Caki2 (cell line): ENCODE measurements around the gene PPM1N. TPM values are rescaled to one million over a fixed set of nuclear protein-coding genes. Genes with fewer than 3 reads are reported as not detected.

Source experiments
- DNase-seq: peaks from one replicate; pipeline ENCODE4 v3.0.0-alpha.2; 2015; ENCODE audit warnings: low read depth
- in situ Hi-C: cut with HindIII; loops from 2 replicates; pipeline ENCODE4 v1.10.0; 2016; ENCODE audit warnings: low sequenced_read_pairs, low pct_unique_long_range_greater_than_20kb, mixed read lengths
- total RNA-seq: library from RNA; depleted of rRNA; stranded (reverse); fragments of >200 nt; shearing (Covaris generic); gene quantifications from 2 replicates; pipeline ENCODE4 v1.2.3, GENCODE V29; 2014; ENCODE audit warnings: low replicate concordance

The PPM1N gene
- total RNA-seq, 1 experiment from 2014 or later = 35.2 TPM

- in situ Hi-C loops = no loop called here
- DNase-seq = peak; percentile 99
Measured at GRCh38 chr19:45469132-45469944, 28.9 kb upstream of the PPM1N start.

GRCh38 chr19:45469945-45470761 is 28.1 kb upstream of the PPM1N start:
- in situ Hi-C loops = no loop called here
- peak; percentile 93 for DNase-seq

GRCh38 chr19:45470762-45471081 is 27.5 kb upstream of the PPM1N start:
- no peak for DNase-seq
- in situ Hi-C loops = no loop called here

DNA sequence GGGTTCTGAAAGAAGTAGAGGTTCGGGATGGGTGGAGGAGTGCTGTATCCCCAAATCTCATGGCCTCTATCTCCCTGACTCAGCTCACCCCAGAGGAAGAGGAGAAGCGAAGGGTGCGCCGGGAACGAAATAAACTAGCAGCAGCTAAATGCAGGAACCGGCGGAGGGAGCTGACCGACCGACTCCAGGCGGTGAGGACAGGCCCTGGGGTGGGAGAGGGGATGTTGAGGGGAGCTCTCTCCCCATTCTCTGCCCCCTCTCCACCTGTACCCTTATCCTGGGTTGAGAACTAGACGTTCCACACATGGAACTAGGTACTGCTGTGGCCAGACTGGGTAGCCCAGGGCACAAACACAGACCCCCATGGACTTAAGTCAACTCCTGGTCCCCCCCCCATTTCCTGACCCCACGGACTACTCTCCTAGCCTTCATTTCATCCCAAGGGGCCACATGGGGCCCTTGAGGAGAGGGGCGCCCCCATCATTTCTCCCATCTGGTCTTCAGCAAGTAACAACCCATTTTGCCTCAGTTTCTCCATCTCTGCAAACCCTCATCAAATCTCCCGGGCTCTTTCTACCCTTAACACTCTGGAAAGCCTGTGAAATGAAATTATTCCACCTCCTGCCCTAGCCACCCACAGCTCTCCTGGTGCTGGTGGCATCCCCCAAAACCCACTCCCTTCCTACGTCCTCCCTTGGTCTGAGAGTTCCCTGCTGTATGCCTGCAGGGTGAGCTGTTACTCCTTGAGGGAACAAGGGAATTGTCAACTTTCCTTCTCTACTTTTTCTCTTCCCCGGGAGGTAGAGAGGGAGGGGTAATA is 26.9 kb upstream of the PPM1N start:
- DNase-seq = no peak
- in situ Hi-C loops = no loop called here

DNA sequence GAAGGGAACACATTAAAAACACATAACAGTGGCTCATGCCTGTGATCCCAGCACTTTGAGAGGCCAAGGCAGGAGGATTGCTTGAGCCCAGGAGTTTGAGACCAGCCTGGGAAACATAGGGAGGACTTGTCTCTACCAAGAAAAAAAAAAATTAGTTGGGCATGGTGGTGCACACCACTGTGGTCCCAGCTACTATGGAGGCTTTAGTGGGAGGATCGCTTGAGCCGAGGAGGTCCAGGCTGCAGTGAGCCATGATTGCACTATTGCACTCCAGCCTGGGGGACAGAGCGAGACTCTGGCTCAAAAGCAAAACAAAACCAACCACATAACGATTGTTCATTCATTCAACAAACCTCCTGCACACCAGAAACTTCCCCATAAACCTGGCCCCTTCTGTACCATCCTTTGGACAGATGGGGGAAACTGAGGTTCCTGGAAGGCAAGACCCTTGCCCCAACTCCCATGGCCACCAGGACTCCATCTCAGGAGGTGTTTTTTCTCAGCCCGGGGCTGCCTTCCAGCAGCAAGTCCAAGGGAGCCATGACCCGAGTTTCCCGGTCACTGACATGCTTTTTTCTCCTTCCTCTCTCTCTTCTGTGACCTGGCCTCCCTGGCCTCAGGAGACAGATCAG is 26.2 kb upstream of the PPM1N start:
- no peak for DNase-seq
- in situ Hi-C loops = no loop called here

GRCh38 chr19:45472563-45473366 is 25.5 kb upstream of the PPM1N start:
- in situ Hi-C loops = no loop called here

DNA sequence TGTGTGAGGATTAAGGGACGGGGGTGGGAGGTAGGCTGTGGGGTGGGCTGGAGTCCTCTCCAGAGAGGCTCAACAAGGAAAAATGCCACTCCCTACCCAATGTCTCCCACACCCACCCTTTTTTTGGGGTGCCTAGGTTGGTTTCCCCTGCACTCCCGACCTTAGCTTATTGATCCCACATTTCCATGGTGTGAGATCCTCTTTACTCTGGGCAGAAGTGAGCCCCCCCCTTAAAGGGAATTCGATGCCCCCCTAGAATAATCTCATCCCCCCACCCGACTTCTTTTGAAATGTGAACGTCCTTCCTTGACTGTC is 24.9 kb upstream of the PPM1N start:
- DNase-seq = no peak
- in situ Hi-C loops = no loop called here

More at GRCh38 chr19:45472563-45473366, 25.5 kb upstream of the PPM1N start:
- no peak for DNase-seq

DNA sequence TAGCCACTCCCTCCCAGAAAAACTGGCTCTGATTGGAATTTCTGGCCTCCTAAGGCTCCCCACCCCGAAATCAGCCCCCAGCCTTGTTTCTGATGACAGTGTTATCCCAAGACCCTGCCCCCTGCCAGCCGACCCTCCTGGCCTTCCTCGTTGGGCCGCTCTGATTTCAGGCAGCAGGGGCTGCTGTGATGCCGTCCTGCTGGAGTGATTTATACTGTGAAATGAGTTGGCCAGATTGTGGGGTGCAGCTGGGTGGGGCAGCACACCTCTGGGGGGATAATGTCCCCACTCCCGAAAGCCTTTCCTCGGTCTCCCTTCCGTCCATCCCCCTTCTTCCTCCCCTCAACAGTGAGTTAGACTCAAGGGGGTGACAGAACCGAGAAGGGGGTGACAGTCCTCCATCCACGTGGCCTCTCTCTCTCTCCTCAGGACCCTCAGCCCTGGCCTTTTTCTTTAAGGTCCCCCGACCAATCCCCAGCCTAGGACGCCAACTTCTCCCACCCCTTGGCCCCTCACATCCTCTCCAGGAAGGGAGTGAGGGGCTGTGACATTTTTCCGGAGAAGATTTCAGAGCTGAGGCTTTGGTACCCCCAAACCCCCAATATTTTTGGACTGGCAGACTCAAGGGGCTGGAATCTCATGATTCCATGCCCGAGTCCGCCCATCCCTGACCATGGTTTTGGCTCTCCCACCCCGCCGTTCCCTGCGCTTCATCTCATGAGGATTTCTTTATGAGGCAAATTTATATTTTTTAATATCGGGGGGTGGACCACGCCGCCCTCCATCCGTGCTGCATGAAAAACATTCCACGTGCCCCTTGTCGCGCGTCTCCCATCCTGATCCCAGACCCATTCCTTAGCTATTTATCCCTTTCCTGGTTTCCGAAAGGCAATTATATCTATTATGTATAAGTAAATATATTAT is 24.3 kb upstream of the PPM1N start:
- DNase-seq = no peak
- in situ Hi-C loops = no loop called here

DNA sequence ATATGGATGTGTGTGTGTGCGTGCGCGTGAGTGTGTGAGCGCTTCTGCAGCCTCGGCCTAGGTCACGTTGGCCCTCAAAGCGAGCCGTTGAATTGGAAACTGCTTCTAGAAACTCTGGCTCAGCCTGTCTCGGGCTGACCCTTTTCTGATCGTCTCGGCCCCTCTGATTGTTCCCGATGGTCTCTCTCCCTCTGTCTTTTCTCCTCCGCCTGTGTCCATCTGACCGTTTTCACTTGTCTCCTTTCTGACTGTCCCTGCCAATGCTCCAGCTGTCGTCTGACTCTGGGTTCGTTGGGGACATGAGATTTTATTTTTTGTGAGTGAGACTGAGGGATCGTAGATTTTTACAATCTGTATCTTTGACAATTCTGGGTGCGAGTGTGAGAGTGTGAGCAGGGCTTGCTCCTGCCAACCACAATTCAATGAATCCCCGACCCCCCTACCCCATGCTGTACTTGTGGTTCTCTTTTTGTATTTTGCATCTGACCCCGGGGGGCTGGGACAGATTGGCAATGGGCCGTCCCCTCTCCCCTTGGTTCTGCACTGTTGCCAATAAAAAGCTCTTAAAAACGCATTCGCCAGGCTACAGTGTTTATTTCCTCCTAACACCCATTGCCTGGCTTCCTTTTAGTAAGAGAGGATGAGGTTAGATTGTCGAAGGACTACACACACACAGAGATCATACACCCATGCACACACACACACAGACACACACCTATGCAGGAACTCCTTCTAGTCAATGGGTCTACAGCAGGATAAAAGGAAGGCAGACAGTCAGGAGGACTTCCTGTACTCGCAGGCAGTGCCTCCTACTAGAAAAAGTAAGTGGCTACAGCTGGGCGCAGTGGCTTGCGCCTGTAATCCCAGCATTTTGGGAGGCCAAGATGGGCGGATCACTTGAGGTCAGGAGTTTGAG is 23.4 kb upstream of the PPM1N start:
- in situ Hi-C loops = no loop called here
- DNase-seq = no peak

DNA sequence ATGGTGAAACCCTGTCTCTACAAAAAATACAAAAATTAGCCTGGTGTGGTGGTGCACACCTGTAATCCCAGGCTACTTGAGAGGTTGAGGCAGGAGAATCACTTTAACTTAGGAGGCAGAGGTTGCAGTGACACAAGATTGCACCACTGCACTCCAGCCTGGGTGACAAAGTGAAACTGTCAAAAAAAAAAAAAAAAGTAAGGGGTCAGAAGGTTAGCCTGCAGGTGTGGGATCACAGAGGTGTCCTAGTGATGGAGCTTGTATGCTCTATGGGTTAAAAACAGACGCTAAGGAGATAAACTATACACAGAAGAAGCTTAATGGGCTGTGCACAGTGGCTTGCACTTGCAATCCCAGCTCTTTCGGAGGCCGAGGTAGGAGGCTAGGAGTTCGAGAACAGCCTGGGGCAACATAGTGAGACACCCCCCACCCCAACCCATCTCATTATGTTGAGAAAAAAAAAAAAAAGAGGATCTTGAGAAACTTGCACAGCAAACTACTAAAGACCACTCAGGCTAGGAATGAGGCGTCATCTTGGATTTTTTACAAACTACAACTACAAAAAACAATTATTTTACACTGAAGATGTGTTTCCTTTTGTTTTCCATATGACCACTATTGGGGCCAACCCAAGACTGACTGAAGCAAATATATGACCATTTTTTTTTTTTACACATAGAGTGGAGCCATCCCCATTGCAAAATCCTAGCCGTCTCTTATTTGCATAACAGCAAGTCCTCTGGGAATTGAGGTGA is 22.5 kb upstream of the PPM1N start:
- DNase-seq = no peak
- in situ Hi-C loops = no loop called here

DNA sequence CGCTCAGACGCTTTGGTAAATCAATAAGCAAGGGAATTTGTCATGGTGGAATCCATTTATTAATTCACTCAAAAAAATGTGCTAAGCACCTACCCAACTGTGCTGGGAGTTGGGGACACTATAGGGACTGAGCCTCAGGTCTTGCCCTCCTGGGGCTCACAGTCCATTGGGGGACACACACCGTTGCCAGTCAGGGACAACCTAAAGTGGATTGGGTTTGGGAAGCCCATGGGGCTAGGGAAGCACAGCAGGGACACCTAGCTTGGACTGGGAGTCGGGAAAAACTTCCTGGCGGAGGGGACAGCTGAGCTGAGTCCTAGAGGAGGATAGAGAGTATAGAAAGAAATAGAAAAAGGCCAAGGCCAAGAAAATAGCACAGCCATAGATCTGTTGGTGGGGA is 21.9 kb upstream of the PPM1N start:
- in situ Hi-C loops = no loop called here
- no peak for DNase-seq

GRCh38 chr19:45477186-45477585 is 21.1 kb upstream of the PPM1N start:
- no peak for DNase-seq
- in situ Hi-C loops = no loop called here

DNA sequence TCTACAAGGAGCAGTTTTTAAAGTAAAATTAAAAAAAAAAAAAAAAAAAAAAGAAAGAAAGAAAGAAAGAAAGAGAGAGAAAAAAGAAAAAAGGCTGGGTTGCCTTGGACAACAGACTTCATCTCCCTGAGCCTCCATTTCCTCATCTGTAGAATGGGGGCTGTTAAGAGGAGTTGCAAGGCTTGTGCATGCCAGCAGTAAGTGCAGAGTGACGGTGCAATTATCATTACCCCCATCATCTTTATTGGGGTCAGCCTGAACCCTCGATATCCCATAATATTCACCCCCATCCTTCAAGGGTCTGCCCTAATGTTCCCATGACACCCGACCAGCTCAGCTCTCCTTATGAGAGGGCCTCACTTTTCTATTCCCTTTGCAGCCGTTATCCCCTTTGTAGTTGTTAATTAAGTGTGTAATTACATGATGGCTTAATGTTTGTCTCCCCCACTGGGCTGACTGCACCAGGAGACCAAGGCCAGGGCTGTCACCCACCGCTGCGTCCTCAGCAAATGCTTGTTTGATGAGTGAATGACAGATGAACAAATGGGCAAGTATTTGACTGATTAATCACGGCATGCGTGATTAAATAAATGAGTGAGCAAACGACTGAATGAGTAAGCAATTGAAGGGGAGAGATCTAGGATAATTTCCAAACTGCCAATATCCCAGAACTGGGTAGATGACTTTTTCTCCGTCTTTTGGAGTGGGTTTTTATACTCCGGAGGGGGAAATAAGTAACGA is 20.4 kb upstream of the PPM1N start:
- no peak for DNase-seq

DNA sequence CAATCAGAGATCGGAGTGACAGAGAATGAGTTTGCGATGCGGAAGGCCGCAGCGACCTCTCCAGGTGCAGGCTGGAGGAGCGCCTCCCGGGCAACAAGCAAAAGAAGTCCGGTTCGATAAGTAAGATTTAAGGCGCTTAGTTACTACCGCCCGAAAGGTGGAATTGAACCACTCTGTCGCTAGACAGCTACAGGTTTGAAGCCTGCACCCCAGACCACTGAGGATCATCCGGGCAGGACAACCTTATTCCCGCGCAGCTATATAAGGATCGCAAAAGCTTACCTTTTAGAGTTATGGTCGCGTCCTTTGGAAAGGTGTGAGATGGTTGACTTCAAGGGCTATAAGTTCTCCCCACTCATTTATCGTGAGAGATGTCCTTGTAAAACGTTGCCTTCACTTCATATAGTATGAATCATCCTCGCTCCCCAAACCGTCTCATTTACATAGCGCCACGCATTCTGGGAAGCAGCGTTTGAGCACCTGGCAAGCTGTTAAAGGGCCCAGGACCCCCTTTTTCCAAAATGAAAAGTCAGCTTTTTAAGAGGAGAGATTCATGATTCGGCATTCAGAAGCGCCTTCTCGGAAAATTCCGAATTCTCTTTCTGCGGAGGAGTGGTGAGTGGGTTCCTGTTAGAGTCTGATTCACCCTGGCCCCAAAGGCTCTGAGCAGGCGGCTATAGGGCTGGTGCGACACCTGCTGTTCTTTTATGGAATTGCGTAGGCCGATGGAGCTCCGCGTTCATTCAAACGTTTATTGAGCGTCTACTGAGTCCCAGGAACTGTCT is 19.6 kb upstream of the PPM1N start:
- peak; percentile 95 for DNase-seq
- in situ Hi-C loops = no loop called here

More for the DNA sequence above, 20.4 kb upstream of the PPM1N start:
- in situ Hi-C loops = no loop called here
